ENCODE results near the gene GGPS1. TPM values are rescaled to one million over a fixed set of nuclear protein-coding genes. Genes with fewer than 3 reads are reported as not detected.

The GGPS1 gene
- total RNA-seq, 2 donors from 2014 or later: 28.9 to 32.9 TPM

- no peaks in the 10 kb centered on the region for H3K27me3 Mint-ChIP-seq
- peaks cover 63% of the 10 kb centered on the region for H3K36me3 Mint-ChIP-seq (ENCODE audit: low read depth)
- ATAC-seq (replicated peaks): peak; percentile 89
- H3K4me1 Mint-ChIP-seq: peaks cover 57% of the 10 kb centered on the region
- no peaks in the 10 kb centered on the region for H3K9me3 Mint-ChIP-seq
- peak overlapping the region; percentile 60 for H3K4me3 Mint-ChIP-seq
- H3K27ac Mint-ChIP-seq: peak overlapping the region; percentile 4
Measured at GRCh38 chr1:235317168-235317567, 11.2 kb upstream of the GGPS1 start.

GRCh38 chr1:235319255-235319654, 9.1 kb upstream of the GGPS1 start:
- H3K27ac Mint-ChIP-seq: peak overlapping the region; percentile 66

GRCh38 chr1:235320521-235321179, 7.7 kb upstream of the GGPS1 start:
- H3K27ac Mint-ChIP-seq: peak overlapping the region; percentile 31
- ATAC-seq (replicated peaks): no peak
- peak overlapping the region; percentile 12 for H3K4me3 Mint-ChIP-seq
- H3K9me3 Mint-ChIP-seq: no peaks in the 10 kb centered on the region
- H3K4me1 Mint-ChIP-seq: peaks cover 43% of the 10 kb centered on the region
- no peaks in the 10 kb centered on the region for H3K27me3 Mint-ChIP-seq
- peaks cover 83% of the 10 kb centered on the region for H3K36me3 Mint-ChIP-seq (ENCODE audit: low read depth)

More at GRCh38 chr1:235319255-235319654, 9.1 kb upstream of the GGPS1 start:
- H3K36me3 Mint-ChIP-seq (ENCODE audit: low read depth): peaks cover 72% of the 10 kb centered on the region
- H3K9me3 Mint-ChIP-seq: no peaks in the 10 kb centered on the region
- H3K27me3 Mint-ChIP-seq: no peaks in the 10 kb centered on the region
- no peak for ATAC-seq (replicated peaks)
- peak overlapping the region; percentile 39 for H3K4me3 Mint-ChIP-seq
- H3K4me1 Mint-ChIP-seq: peaks cover 52% of the 10 kb centered on the region

GRCh38 chr1:235324296-235324695, 4.1 kb upstream of the GGPS1 start:
- peak overlapping the region; percentile 57 for H3K27ac Mint-ChIP-seq
- H3K4me3 Mint-ChIP-seq: no peak overlapping the region
- H3K4me1 Mint-ChIP-seq: peaks cover 27% of the 10 kb centered on the region
- H3K36me3 Mint-ChIP-seq (ENCODE audit: low read depth): peaks cover 78% of the 10 kb centered on the region
- no peak for ATAC-seq (replicated peaks)
- no peaks in the 10 kb centered on the region for H3K27me3 Mint-ChIP-seq
- no peaks in the 10 kb centered on the region for H3K9me3 Mint-ChIP-seq

GRCh38 chr1:235325139-235325538, 3.2 kb upstream of the GGPS1 start:
- H3K27me3 Mint-ChIP-seq: no peaks in the 10 kb centered on the region
- H3K27ac Mint-ChIP-seq: peak overlapping the region; percentile 57
- H3K36me3 Mint-ChIP-seq (ENCODE audit: low read depth): peaks cover 69% of the 10 kb centered on the region
- H3K9me3 Mint-ChIP-seq: no peaks in the 10 kb centered on the region
- H3K4me1 Mint-ChIP-seq: peaks cover 22% of the 10 kb centered on the region
- H3K4me3 Mint-ChIP-seq: no peak overlapping the region
- ATAC-seq (replicated peaks): no peak

- Mint-ChIP-seq H3K27ac (peak overlapping the region; percentile 98), H3K36me3 (ENCODE audit: low read depth) (peaks cover 62% of the 10 kb centered on the region), H3K27me3 (no peaks in the 10 kb centered on the region), H3K9me3 (no peaks in the 10 kb centered on the region), H3K4me3 (no peak overlapping the region), H3K4me1 (peaks cover 19% of the 10 kb centered on the region)
- ATAC-seq (replicated peaks): no peak
Measured at GRCh38 chr1:235325854-235326253, 2.5 kb upstream of the GGPS1 start.

- Mint-ChIP-seq H3K27ac (peak overlapping the region; percentile 98), H3K4me3 (no peak overlapping the region), H3K27me3 (no peaks in the 10 kb centered on the region), H3K36me3 (ENCODE audit: low read depth) (peaks cover 51% of the 10 kb centered on the region), H3K4me1 (peaks cover 17% of the 10 kb centered on the region), H3K9me3 (no peaks in the 10 kb centered on the region)
- peak; percentile 9 for ATAC-seq (replicated peaks)
Measured at GRCh38 chr1:235326719-235327558, 1.4 kb upstream of the GGPS1 start.

- Mint-ChIP-seq H3K27ac (peak within 1 kb of the TSS; percentile 98), H3K9me3 (no peaks in the 10 kb centered on the region), H3K4me1 (peaks cover 10% of the 10 kb centered on the region), H3K36me3 (ENCODE audit: low read depth) (peaks cover 44% of the 10 kb centered on the region), H3K4me3 (no peak within 1 kb of the TSS), H3K27me3 (no peaks in the 10 kb centered on the region)
- ATAC-seq (replicated peaks): no peak
Measured at GRCh38 chr1:235327559-235328270, 655 bp upstream of the GGPS1 start, which contains the start of gene ARID4B. ARID4B (minus strand) TSS chr1:235328179; CDS start chr1:235326919, 1,260 bp downstream.

- peaks cover 30% of the 10 kb centered on the region for H3K36me3 Mint-ChIP-seq (ENCODE audit: low read depth)
- H3K4me3 Mint-ChIP-seq: no peak overlapping the region
- H3K27me3 Mint-ChIP-seq: no peaks in the 10 kb centered on the region
- H3K27ac Mint-ChIP-seq: no peak overlapping the region
- peak; percentile 15 for ATAC-seq (replicated peaks)
- H3K9me3 Mint-ChIP-seq: no peaks in the 10 kb centered on the region
- peaks cover 14% of the 10 kb centered on the region for H3K4me1 Mint-ChIP-seq
Measured at GRCh38 chr1:235329139-235329902, 951 bp downstream of the GGPS1 start.

GRCh38 chr1:235330918-235331285, 2.5 kb downstream of the GGPS1 start:
- H3K27ac Mint-ChIP-seq: no peak overlapping the region
- H3K4me1 Mint-ChIP-seq: peaks cover 14% of the 10 kb centered on the region
- no peaks in the 10 kb centered on the region for H3K9me3 Mint-ChIP-seq
- H3K27me3 Mint-ChIP-seq: no peaks in the 10 kb centered on the region
- no peak overlapping the region for H3K4me3 Mint-ChIP-seq
- H3K36me3 Mint-ChIP-seq (ENCODE audit: low read depth): peaks cover 22% of the 10 kb centered on the region
- ATAC-seq (replicated peaks): no peak

- Mint-ChIP-seq H3K4me1 (peaks cover 14% of the 10 kb centered on the region), H3K27ac (no peak overlapping the region), H3K27me3 (no peaks in the 10 kb centered on the region), H3K4me3 (no peak overlapping the region), H3K36me3 (ENCODE audit: low read depth) (peaks cover 22% of the 10 kb centered on the region), H3K9me3 (no peaks in the 10 kb centered on the region)
- ATAC-seq (replicated peaks): no peak
Measured at GRCh38 chr1:235331401-235331800, 3.0 kb downstream of the GGPS1 start.

- Mint-ChIP-seq H3K27me3 (no peaks in the 10 kb centered on the region), H3K4me3 (peak overlapping the region; percentile 79), H3K27ac (peak overlapping the region; percentile 90), H3K4me1 (peaks cover 12% of the 10 kb centered on the region), H3K36me3 (ENCODE audit: low read depth) (peaks cover 58% of the 10 kb centered on the region), H3K9me3 (no peaks in the 10 kb centered on the region)
- ATAC-seq (replicated peaks): peak; percentile 85
Measured at GRCh38 chr1:235336903-235337302, 8.5 kb downstream of the GGPS1 start.

- H3K9me3 Mint-ChIP-seq: no peaks in the 10 kb centered on the region
- no peak for ATAC-seq (replicated peaks)
- H3K27me3 Mint-ChIP-seq: no peaks in the 10 kb centered on the region
- peaks cover 7% of the 10 kb centered on the region for H3K4me1 Mint-ChIP-seq
- H3K4me3 Mint-ChIP-seq: no peak overlapping the region
- H3K36me3 Mint-ChIP-seq (ENCODE audit: low read depth): peaks cover 78% of the 10 kb centered on the region
- no peak overlapping the region for H3K27ac Mint-ChIP-seq
Measured at GRCh38 chr1:235339746-235340145, 11.4 kb downstream of the GGPS1 start.

GRCh38 chr1:235341334-235341733, 13.0 kb downstream of the GGPS1 start:
- Mint-ChIP-seq H3K4me1 (peaks cover 7% of the 10 kb centered on the region), H3K27ac (no peak overlapping the region), H3K9me3 (no peaks in the 10 kb centered on the region), H3K27me3 (no peaks in the 10 kb centered on the region), H3K4me3 (no peak overlapping the region), H3K36me3 (ENCODE audit: low read depth) (peaks cover 81% of the 10 kb centered on the region)
- no peak for ATAC-seq (replicated peaks)
